ENCODE data around the gene IFT88. TPM values are rescaled to one million over a fixed set of nuclear protein-coding genes. Genes with fewer than 3 reads are reported as not detected.

IFT88 gene
- total and polyA plus RNA-seq, 2 of the 8 experiments (the other 6 are each of a cell fraction or from before 2014, with no cell fraction given), result 1.7 to 5.8 TPM

DNA sequence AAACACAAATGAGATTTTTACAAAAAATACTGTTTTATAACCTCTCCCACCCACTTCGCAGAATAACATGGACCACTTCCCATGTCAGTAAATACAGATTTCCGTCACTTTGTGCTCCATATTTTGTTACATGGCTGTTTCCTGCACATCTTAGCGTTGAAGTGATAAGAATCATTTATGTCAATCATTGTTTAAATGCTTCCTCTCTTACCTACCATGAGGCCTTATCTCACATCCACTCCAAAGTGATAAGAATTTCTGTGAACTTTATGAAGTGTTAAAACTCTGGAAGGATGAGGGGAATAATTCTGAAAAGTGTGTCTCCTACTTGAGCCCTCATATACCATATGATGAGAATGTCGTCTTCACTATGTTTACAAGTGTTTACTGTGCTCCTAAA is 100.0 kb downstream of the IFT88 start:
- DNase-seq (ENCODE audit: low read depth in 1 of 2, low spot score in 2 of 2) (no peak), FAIRE-seq (no peak)
- no peak overlapping the region for H2AK5ac ChIP-seq (ENCODE audit: low read depth, low read length)
- no peak overlapping the region for H4K8ac ChIP-seq (ENCODE audit: extremely low read depth, insufficient read depth, low read length)
- no peaks in the 10 kb centered on the region for H3K36me3 ChIP-seq (ENCODE audit: control insufficient read depth in 2 of 4, insufficient read depth in 4 of 4, low read length in 3 of 4)
- no peak overlapping the region for H3K56ac ChIP-seq (replicated peaks; ENCODE audit: insufficient read length, low read depth, low read length)
- ChIA-PET POLR2A (ENCODE audit: partially characterized antibody) (no interaction called here), CTCF (ENCODE audit: partially characterized antibody) (interaction anchor here (0.7 kb wide), 1 partner anchor 27 kb away, joined by 4 read pairs; no protein-coding TSS in a partner anchor)
- no peak overlapping the region for H2BK20ac ChIP-seq (ENCODE audit: low read length)
- H4K20me1 ChIP-seq (replicated peaks in 1 of 2; ENCODE audit: control insufficient read depth in 1 of 2, insufficient read depth in 2 of 2, low read length in 2 of 2), result no peaks in the 10 kb centered on the region
- no peak overlapping the region for H4K5ac ChIP-seq (ENCODE audit: insufficient read length, low read depth, low read length)
- H3K27ac ChIP-seq (ENCODE audit: low read depth, low read length), result no peak overlapping the region
- H3K27me3 ChIP-seq (replicated peaks in 1 of 4; ENCODE audit: control insufficient read depth in 3 of 4, extremely low read depth in 1 of 4, insufficient read depth in 3 of 4, low read length in 3 of 4), result no peaks in the 10 kb centered on the region
- no peak overlapping the region for H2BK15ac ChIP-seq (ENCODE audit: low read length)
- H3K18ac ChIP-seq (ENCODE audit: extremely low read depth, low read length), result no peak overlapping the region
- H3K79me2 ChIP-seq (ENCODE audit: control insufficient read depth in 1 of 2, insufficient read depth in 2 of 2, low read length in 2 of 2), result no peaks in the 10 kb centered on the region
- no peaks in the 10 kb centered on the region for H3K9me3 ChIP-seq (ENCODE audit: insufficient read depth in 2 of 2, low read depth in 1 of 2, low read length in 1 of 2)
- no peak overlapping the region for H3K4me2 ChIP-seq (ENCODE audit: insufficient read depth in 1 of 2, low read depth in 2 of 2, low read length in 2 of 2)
- no peaks in the 10 kb centered on the region for H3K79me1 ChIP-seq (ENCODE audit: low read depth, low read length)
- no peak overlapping the region for H2BK5ac ChIP-seq (ENCODE audit: low read depth, low read length)
- H2BK12ac ChIP-seq (ENCODE audit: low read depth, low read length), result no peak overlapping the region
- H3K4me3 ChIP-seq (ENCODE audit: extremely low read depth in 1 of 4, insufficient read depth in 2 of 4, low read depth in 3 of 4, low read length in 4 of 4), result no peak overlapping the region
- no peak overlapping the region for H2AFZ ChIP-seq (ENCODE audit: low read length)
- H4K91ac ChIP-seq (replicated peaks; ENCODE audit: insufficient read length, low read length), result no peak overlapping the region
- no peaks in the 10 kb centered on the region for H3K4me1 ChIP-seq (replicated peaks in 1 of 4; ENCODE audit: control insufficient read depth in 3 of 4, insufficient read depth in 4 of 4, low read length in 3 of 4)
- WGBS, 2 experiments (ENCODE audit: extremely low coverage in 1 of 2, insufficient coverage in 1 of 2, insufficient read length in 1 of 2, insufficient replicate concordance in 2 of 2, low coverage in 1 of 2, low lambda C conversion rate in 2 of 2, missing lambda C conversion rate in 1 of 2), result 90% methylated on average over 4 of the region's 4 CpGs; no CpG with 5 or more reads in 1 of the 2 experiments
- no peak overlapping the region for H3K23ac ChIP-seq (ENCODE audit: insufficient read length)
- H2BK120ac ChIP-seq (replicated peaks; ENCODE audit: low read depth, low read length), result no peak overlapping the region
- no peak overlapping the region for H3K9ac ChIP-seq (replicated peaks in 1 of 4; ENCODE audit: extremely low read depth in 1 of 4, low read depth in 3 of 4, low read length in 3 of 4)
- no peak for TF ChIP-seq JUN (IDR thresholded peaks at IDR 0.05; ENCODE audit: low read depth, low read length)
- no peak for TF ChIP-seq RNF2 (IDR thresholded peaks at IDR 0.05; ENCODE audit: borderline replicate concordance, low read depth, low read length, missing control alignments, poor library complexity, severe bottlenecking)
- H3K23me2 ChIP-seq (ENCODE audit: low read depth, low read length), result no peaks in the 10 kb centered on the region
- H3K14ac ChIP-seq (ENCODE audit: insufficient read length), result no peak overlapping the region
- H3K4ac ChIP-seq (replicated peaks; ENCODE audit: insufficient read length, low read depth, low read length), result no peak overlapping the region

Measured in H1 (cell line).